B cell (primary cell): ENCODE results near the gene WBP2. TPM values are rescaled to one million over a fixed set of nuclear protein-coding genes. Genes with fewer than 3 reads are reported as not detected.
"Not testable (repeated sequence)": the region's sequence is repeated elsewhere in the genome, so short reads cannot be mapped to it uniquely, and the experiment has no call there.

Experiments used
- ATAC-seq: fragments of 200-7000 bp; cut with Tn5 transposase; one replicate; pipeline ENCODE4 v1.10.0; 2021; ENCODE audit warnings: low read depth, mild to moderate bottlenecking, moderate number of reproducible peaks, moderate library complexity
- CTCF ChIA-PET: fragments of 350-600 bp; sonication (Branson Sonifier 250); formaldehyde crosslinking; loops from one replicate; lab custom pipeline; 2021; ENCODE audit warnings: antibody characterized with exemption, inconsistent platforms; lab: Charles Lee
- POLR2A ChIA-PET: fragments of 350-600 bp; sonication (Branson Sonifier 250); formaldehyde crosslinking; loops from one replicate; lab custom pipeline; 2021; ENCODE audit warnings: antibody characterized with exemption; lab: Charles Lee
- DNase-seq: peaks from one replicate; pipeline ENCODE4 v3.0.0; 2013
- H2AFZ ChIP-seq: 2 replicates; pipeline ENCODE4 v1.6.1; 2012; ENCODE audit warnings: mild to moderate bottlenecking, low read depth, low read length; ENCODE audit not compliant: insufficient read depth, poor library complexity, severe bottlenecking
- H3K27ac ChIP-seq, 2 donors: 1 replicate in 1 of 2; 2 replicates in 1 of 2; pipeline ENCODE4 v1.5.1; 2012 to 2013; ENCODE audit warnings: low read length in 2 of 2, mild to moderate bottlenecking in 2 of 2, moderate library complexity in 1 of 2
- H3K27me3 ChIP-seq, 4 experiments: fragments of 200-600 bp in 1 of 4; sonication (generic) in 1 of 4; replicated peaks in 1 of 4; 1 replicate in 2 of 4; 2 replicates in 2 of 4; pipeline versions ENCODE4 v1.6.1 to v1.7.0; 2013 to 2016; ENCODE audit warnings: low read length in 3 of 4, mild to moderate bottlenecking in 2 of 4, mixed read lengths in 1 of 4, moderate library complexity in 1 of 4; ENCODE audit not compliant: insufficient read depth in 4 of 4, control insufficient read depth in 3 of 4; ENCODE audit errors: control extremely low read depth in 1 of 4
- H3K36me3 ChIP-seq, 2 experiments: replicated peaks in 1 of 2; 1 replicate in 1 of 2; 2 replicates in 1 of 2; pipeline versions ENCODE4 v1.6.1 to v1.7.1; 2013; ENCODE audit warnings: low read length in 1 of 2; ENCODE audit not compliant: insufficient read depth in 2 of 2, control insufficient read depth in 1 of 2; ENCODE audit errors: control extremely low read depth in 1 of 2, extremely low read depth in 1 of 2
- H3K4me1 ChIP-seq, 2 donors: fragments of 200-600 bp in 1 of 2; sonication (generic) in 1 of 2; 1 replicate in 1 of 2; 2 replicates in 1 of 2; pipeline versions ENCODE4 v1.5.1 to v1.6.1; 2013 to 2017; ENCODE audit warnings: low read length in 2 of 2; ENCODE audit not compliant: control insufficient read depth in 2 of 2, insufficient read depth in 2 of 2
- H3K4me2 ChIP-seq: replicated peaks from 2 replicates; pipeline ENCODE3; 2012; ENCODE audit warnings: mild to moderate bottlenecking, low read depth, low read length; ENCODE audit not compliant: poor library complexity, severe bottlenecking
- H3K4me3 ChIP-seq, 5 experiments: fragments of 200-600 bp in 1 of 5; sonication (generic) in 1 of 5; 1 replicate in 3 of 5; 2 replicates in 2 of 5; pipeline versions ENCODE4 v1.5.1 to v1.7.0; 2011 to 2016; ENCODE audit warnings: low read length in 4 of 5, mild to moderate bottlenecking in 4 of 5, low read depth in 2 of 5, control low read depth in 1 of 5, moderate library complexity in 1 of 5; ENCODE audit not compliant: insufficient read depth in 1 of 5; ENCODE audit errors: control extremely low read depth in 1 of 5, extremely low read depth in 1 of 5
- H3K79me2 ChIP-seq: fragments of 200-600 bp; sonication (generic); one replicate; pipeline ENCODE4 v1.6.0; 2016; ENCODE audit warnings: low read length; ENCODE audit not compliant: control insufficient read depth, insufficient read depth
- H3K9ac ChIP-seq: fragments of 200-600 bp; sonication (generic); 2 replicates; pipeline ENCODE4 v1.6.1; 2017; ENCODE audit warnings: mild to moderate bottlenecking, low read length, moderate library complexity
- H3K9me3 ChIP-seq, 3 donors: one replicate each; pipeline versions ENCODE4 v1.6.1 to v1.7.1; 2013; ENCODE audit warnings: low read length in 2 of 3; ENCODE audit not compliant: control insufficient read depth in 2 of 3, insufficient read depth in 1 of 3; ENCODE audit errors: control extremely low read depth in 1 of 3
- H4K20me1 ChIP-seq: 2 replicates; pipeline ENCODE4 v1.6.0; 2012; ENCODE audit warnings: mild to moderate bottlenecking, low read length; ENCODE audit not compliant: insufficient read depth, control insufficient read depth, poor library complexity, severe bottlenecking
- H3K27ac Mint-ChIP-seq: one replicate; pipeline ENCODE4 v1.8.0; 2021; ENCODE audit warnings: mixed read lengths
- H3K27me3 Mint-ChIP-seq: one replicate; pipeline ENCODE4 v1.8.0; 2021; ENCODE audit warnings: mixed read lengths
- H3K4me1 Mint-ChIP-seq: one replicate; pipeline ENCODE4 v1.8.0; 2021; ENCODE audit warnings: mixed read lengths
- H3K4me3 Mint-ChIP-seq: one replicate; pipeline ENCODE4 v1.8.0; 2021; ENCODE audit warnings: mixed read lengths
- H3K9me3 Mint-ChIP-seq: one replicate; pipeline ENCODE4 v1.8.0; 2022; ENCODE audit warnings: mixed read lengths; ENCODE audit not compliant: insufficient read depth
- EZH2 ChIP-seq: IDR thresholded peaks from 2 replicates; pipeline ENCODE4 v1.6.1; 2012; ENCODE audit warnings: borderline replicate concordance, low read depth, mild to moderate bottlenecking, moderate library complexity, low read length; ENCODE audit not compliant: insufficient read depth, poor library complexity, severe bottlenecking
- WGBS: methylation state at CpG from one replicate; pipeline ENCODE4 v1.1.5; 2013; ENCODE audit warnings: missing lambda C conversion rate; ENCODE audit not compliant: insufficient coverage; 5-methylcytosine and 5-hydroxymethylcytosine counted together
- intact Hi-C: fragments of 100-400 bp; cut with micrococcal nuclease; formaldehyde crosslinking; loops from one replicate; pipeline ENCODE4 v1.10.0; 2022
- polyA plus RNA-seq: library from polyadenylated mRNA; depleted of rRNA; stranded (reverse); fragments of >200 nt; gene quantifications from 2 replicates; pipeline ENCODE4 v1.2.3, GENCODE V29; 2012
- total RNA-seq, 2 donors: library from RNA; stranded (reverse); fragments of 120-200 nt in 1 of 2; gene quantifications; 1 replicate in 1 of 2; 2 replicates in 1 of 2; pipeline versions ENCODE4 v1.2.3 to v1.2.4, GENCODE V29; 2013 to 2022
- TF ChIP-seq, protein P1 (sequence below): fragments of 200-600 bp; IDR thresholded peaks from one replicate; pipeline ENCODE4 v1.8.0; 2022; ENCODE audit warnings: antibody characterized with exemption, mild to moderate bottlenecking

Gene WBP2
- total and polyA plus RNA-seq, 2 donors (not counting 1 experiment from before 2014, with no cell fraction given) = 88.6 to 140 TPM

DNA sequence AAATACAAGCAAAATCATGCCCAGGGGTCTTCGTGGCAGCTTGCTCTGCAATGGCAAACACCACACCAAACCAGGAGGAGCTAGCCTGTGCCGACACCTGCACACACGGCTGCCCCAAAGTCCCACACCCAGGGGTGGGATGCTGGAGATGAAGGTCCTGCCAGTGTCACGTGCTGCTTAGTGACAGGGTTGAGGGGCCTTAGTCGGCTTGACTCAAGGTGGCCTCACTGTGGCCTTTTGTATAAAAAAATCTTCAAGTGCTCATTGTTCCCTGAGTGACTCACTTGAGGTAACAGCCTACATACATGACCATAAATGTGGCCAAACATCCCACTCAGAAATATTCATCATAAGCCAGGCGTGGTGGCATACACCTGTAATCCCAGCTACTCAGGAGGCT is 34.3 kb upstream of the WBP2 start:
- H3K27me3 Mint-ChIP-seq = no peaks in the 10 kb centered on the region
- no peak overlapping the region for H3K4me3 ChIP-seq
- ATAC-seq (no peak), DNase-seq (no peak)
- peaks cover 8% of the 10 kb centered on the region for H3K4me1 Mint-ChIP-seq
- H3K79me2 ChIP-seq = peaks cover 9% of the 10 kb centered on the region
- no peaks in the 10 kb centered on the region for H3K9me3 ChIP-seq
- H3K4me3 Mint-ChIP-seq = no peak overlapping the region
- ChIA-PET CTCF (interaction anchor here (0.7 to 1.4 kb wide), 3 partner anchors 8 to 12 kb away, joined by 4 to 6 read pairs (median 5); partner anchors contain the start of genes TRIM47 and TRIM65), POLR2A (interaction anchor here (0.6 kb wide), 1 partner anchor 350 kb away, joined by 7 read pairs; no protein-coding TSS in a partner anchor)
- intact Hi-C loops = no loop called here
- TF ChIP-seq EZH2 = no peak
- TF ChIP-seq, protein P1, sequence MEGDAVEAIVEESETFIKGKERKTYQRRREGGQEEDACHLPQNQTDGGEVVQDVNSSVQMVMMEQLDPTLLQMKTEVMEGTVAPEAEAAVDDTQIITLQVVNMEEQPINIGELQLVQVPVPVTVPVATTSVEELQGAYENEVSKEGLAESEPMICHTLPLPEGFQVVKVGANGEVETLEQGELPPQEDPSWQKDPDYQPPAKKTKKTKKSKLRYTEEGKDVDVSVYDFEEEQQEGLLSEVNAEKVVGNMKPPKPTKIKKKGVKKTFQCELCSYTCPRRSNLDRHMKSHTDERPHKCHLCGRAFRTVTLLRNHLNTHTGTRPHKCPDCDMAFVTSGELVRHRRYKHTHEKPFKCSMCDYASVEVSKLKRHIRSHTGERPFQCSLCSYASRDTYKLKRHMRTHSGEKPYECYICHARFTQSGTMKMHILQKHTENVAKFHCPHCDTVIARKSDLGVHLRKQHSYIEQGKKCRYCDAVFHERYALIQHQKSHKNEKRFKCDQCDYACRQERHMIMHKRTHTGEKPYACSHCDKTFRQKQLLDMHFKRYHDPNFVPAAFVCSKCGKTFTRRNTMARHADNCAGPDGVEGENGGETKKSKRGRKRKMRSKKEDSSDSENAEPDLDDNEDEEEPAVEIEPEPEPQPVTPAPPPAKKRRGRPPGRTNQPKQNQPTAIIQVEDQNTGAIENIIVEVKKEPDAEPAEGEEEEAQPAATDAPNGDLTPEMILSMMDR = no peak
- H2AFZ ChIP-seq = no peak overlapping the region
- no peak overlapping the region for H3K27ac Mint-ChIP-seq
- WGBS = 69% methylated on average over 2 of the region's 6 CpGs
- H3K4me2 ChIP-seq = no peak overlapping the region
- no peaks in the 10 kb centered on the region for H3K27me3 ChIP-seq
- H3K27ac ChIP-seq = no peak overlapping the region
- peaks cover 2 to 8% of the 10 kb centered on the region in 2 experiments for H3K36me3 ChIP-seq
- no peak overlapping the region for H3K9ac ChIP-seq
- no peaks in the 10 kb centered on the region for H3K9me3 Mint-ChIP-seq
- no peaks in the 10 kb centered on the region for H3K4me1 ChIP-seq
- H4K20me1 ChIP-seq = peaks cover 13% of the 10 kb centered on the region

DNA sequence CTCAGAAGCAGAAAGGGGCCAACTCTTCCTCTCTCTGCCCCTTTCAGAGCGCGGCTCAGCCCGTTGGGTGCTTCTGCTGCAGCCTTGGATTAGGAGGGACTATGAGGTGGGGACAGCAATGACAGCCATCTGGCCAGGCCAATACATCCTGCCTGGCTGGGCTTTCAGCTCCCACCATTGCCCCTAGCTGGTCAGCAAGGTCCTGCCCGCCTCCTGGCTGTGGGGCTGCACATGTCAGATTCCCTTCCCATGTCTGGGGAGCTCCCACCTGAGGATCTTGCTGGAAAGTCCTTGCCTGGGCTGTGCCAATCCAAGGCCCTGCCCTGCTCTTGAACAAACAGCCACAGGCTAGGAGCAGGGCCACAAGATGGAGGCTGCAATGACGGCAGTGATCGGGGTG is 33.3 kb upstream of the WBP2 start:
- no peak for TF ChIP-seq EZH2
- TF ChIP-seq, protein P1 = no peak
- Mint-ChIP-seq H3K27me3 (no peaks in the 10 kb centered on the region), H3K4me3 (no peak overlapping the region), H3K27ac (no peak overlapping the region), H3K4me1 (no peaks in the 10 kb centered on the region), H3K9me3 (no peaks in the 10 kb centered on the region)
- Histone ChIP-seq H3K4me2 (no peak overlapping the region), H3K27ac (no peak overlapping the region), H3K4me3 (no peak overlapping the region), H3K9ac (no peak overlapping the region), H3K9me3 (no peaks in the 10 kb centered on the region), H3K36me3 (peaks cover 2 to 8% of the 10 kb centered on the region in 2 experiments), H2AFZ (no peak overlapping the region), H3K4me1 (no peaks in the 10 kb centered on the region), H4K20me1 (peaks cover 6% of the 10 kb centered on the region), H3K27me3 (no peaks in the 10 kb centered on the region), H3K79me2 (peaks cover 4% of the 10 kb centered on the region)
- intact Hi-C loops = no loop called here
- 100% methylated on average over 1 of the region's 6 CpGs for WGBS
- no peak for DNase-seq
- ChIA-PET POLR2A (interaction anchor here (0.8 kb wide), 1 partner anchor 59 kb away, joined by 4 read pairs; no protein-coding TSS in a partner anchor), CTCF (interaction anchor here (1.4 kb wide), 1 partner anchor 10 kb away, joined by 4 read pairs; the partner anchor contains the start of gene TRIM47)
- ATAC-seq = no peak

DNA sequence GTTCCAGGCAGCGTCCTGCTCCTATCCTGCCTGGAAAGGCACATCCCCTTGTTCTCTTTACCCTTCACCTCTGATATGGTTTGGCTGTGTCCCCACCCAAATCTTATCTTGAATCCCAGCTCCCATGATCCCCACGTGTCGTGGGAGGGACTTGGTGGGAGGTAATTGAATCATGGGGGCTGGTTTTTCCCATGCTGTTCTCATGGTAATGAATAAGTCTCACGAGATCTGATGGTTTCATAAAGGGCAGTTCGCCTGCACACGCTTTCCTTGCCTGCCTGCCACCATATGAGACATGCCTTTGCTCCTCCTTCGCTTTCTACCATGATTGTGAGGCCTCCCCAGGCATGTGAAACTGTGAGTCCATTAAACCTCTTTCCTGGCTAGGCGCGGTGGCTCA is 30.7 kb upstream of the WBP2 start:
- H3K27ac ChIP-seq, H3K4me2 ChIP-seq, H3K4me3 ChIP-seq, H4K20me1 ChIP-seq, H3K4me1 Mint-ChIP-seq, DNase-seq, H3K9me3 Mint-ChIP-seq, H3K4me1 ChIP-seq, H3K4me3 Mint-ChIP-seq, ATAC-seq, H3K79me2 ChIP-seq, H3K9ac ChIP-seq, H2AFZ ChIP-seq, H3K9me3 ChIP-seq, H3K27me3 ChIP-seq, H3K27me3 Mint-ChIP-seq, intact Hi-C loops, H3K36me3 ChIP-seq: not testable (repeated sequence)
- H3K27ac Mint-ChIP-seq = peak overlapping the region; percentile 10
- 93% methylated on average over 5 of the region's 9 CpGs for WGBS
- ChIA-PET CTCF (interaction anchor here (1.1 to 1.6 kb wide), 2 partner anchors 8 to 10 kb away, joined by 3 to 4 read pairs; no protein-coding TSS in a partner anchor), POLR2A (interaction anchor here (0.6 kb wide), 1 partner anchor 108 kb away, joined by 4 read pairs; no protein-coding TSS in a partner anchor)
